Muscle layer of colon (tissue), 2 donors: ENCODE data around the gene RNF11.
"Not testable (repeated sequence)": the region's sequence is repeated elsewhere in the genome, so short reads cannot be mapped to it uniquely, and the experiment has no call there.

ENCODE experiments used
- H3K27ac ChIP-seq: one replicate; pipeline ENCODE4 v1.7.0; 2013; ENCODE audit warnings: low read depth, mild to moderate bottlenecking, low read length, moderate library complexity
- H3K27me3 ChIP-seq, 2 donors: one replicate each; pipeline ENCODE4 v1.7.0; 2013; ENCODE audit warnings: low read length in 2 of 2, mild to moderate bottlenecking in 2 of 2; ENCODE audit not compliant: insufficient read depth in 2 of 2, control insufficient read depth in 1 of 2
- H3K36me3 ChIP-seq: one replicate; pipeline ENCODE4 v1.7.0; 2013; ENCODE audit warnings: mild to moderate bottlenecking, low read length; ENCODE audit not compliant: insufficient read depth
- H3K4me1 ChIP-seq: one replicate; pipeline ENCODE4 v1.7.0; 2013; ENCODE audit warnings: mild to moderate bottlenecking, low read length; ENCODE audit not compliant: insufficient read depth
- H3K4me3 ChIP-seq, 2 donors: one replicate each; pipeline ENCODE4 v1.7.0; 2013; ENCODE audit warnings: low read length in 2 of 2, low read depth in 1 of 2, mild to moderate bottlenecking in 1 of 2, moderate library complexity in 1 of 2
- H3K9ac ChIP-seq: one replicate; pipeline ENCODE4 v1.7.0; 2013; ENCODE audit warnings: low read length
- H3K9me3 ChIP-seq: one replicate; pipeline ENCODE4 v1.7.0; 2013; ENCODE audit warnings: mild to moderate bottlenecking, low read length
- donor health status: abdominal sarcoma.
- donor health status: Adenocarcinoma of cecum.

RNF11 gene

DNA sequence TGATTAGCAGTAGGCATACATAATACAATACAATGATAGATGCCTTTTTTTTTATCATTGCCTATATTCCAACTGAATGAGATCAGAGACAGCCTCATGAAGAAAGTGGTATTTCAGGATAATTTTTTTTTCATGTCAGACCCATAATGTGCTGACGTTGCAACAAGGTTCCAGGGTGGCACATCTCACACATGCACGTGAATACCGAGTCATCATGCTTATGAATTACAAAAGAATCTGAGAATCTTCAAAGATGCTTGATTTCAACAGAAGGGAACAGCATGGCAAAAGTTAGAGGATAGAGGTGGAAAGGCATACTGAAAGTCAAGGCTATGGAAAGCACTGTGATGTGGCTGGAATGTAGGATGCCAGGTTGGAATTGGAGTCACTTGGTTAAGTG, 5.0 kb upstream of the RNF11 start:
- no peak overlapping the region for H3K4me3 ChIP-seq
- H3K27ac ChIP-seq, result no peak overlapping the region
- H3K27me3 ChIP-seq, result no peaks in the 10 kb centered on the region
- H3K36me3 ChIP-seq, result no peaks in the 10 kb centered on the region
- H3K9ac ChIP-seq, result no peak overlapping the region
- peaks cover 10% of the 10 kb centered on the region for H3K4me1 ChIP-seq
- H3K9me3 ChIP-seq, result no peaks in the 10 kb centered on the region

DNA sequence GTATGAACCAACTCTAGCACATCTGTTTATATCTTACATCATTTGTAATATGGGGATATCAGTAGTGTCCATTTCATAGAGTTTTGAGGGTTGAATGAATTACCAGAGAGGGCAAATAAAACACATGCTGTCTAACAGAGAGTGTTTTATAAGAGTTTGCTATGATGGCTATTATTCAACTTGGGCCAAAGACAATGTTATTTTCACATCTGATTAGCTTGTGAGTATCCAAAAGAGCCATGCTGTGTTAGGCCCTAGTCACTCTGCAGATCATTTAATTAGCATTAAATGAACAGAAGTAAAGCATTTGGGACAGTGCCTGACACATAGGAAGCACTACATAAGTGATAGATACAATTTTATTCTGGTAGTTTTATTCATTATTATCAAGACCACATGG, 4.2 kb upstream of the RNF11 start:
- Histone ChIP-seq H3K9me3 (no peaks in the 10 kb centered on the region), H3K27ac (no peak overlapping the region), H3K4me3 (no peak overlapping the region), H3K27me3 (no peaks in the 10 kb centered on the region), H3K36me3 (no peaks in the 10 kb centered on the region), H3K4me1 (peaks cover 10% of the 10 kb centered on the region), H3K9ac (no peak overlapping the region)

DNA sequence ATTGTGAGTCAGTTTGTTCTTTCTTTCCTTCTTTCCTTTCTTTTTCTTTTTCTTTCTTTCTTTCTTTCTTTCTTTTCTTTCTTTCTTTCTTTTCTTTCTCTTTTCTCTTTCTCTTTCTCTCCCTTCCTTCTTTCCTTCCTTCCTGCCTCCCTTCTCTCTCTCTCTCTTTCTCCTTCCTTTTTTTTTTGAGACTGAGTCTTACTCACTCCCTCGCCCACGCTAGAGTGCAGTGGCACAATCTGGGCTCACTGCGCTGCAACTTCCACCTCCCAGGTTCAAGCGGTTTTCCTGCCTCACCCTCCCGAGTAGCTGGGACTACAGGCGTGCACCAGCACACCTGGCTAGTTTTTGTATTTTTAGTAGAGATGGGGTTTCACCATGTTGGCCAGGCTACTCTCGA, 1.8 kb upstream of the RNF11 start:
- peaks cover 22% of the 10 kb centered on the region for H3K4me1 ChIP-seq
- H3K27me3 ChIP-seq, H3K4me3 ChIP-seq, H3K36me3 ChIP-seq, H3K27ac ChIP-seq, H3K9me3 ChIP-seq, H3K9ac ChIP-seq: not testable (repeated sequence)

DNA sequence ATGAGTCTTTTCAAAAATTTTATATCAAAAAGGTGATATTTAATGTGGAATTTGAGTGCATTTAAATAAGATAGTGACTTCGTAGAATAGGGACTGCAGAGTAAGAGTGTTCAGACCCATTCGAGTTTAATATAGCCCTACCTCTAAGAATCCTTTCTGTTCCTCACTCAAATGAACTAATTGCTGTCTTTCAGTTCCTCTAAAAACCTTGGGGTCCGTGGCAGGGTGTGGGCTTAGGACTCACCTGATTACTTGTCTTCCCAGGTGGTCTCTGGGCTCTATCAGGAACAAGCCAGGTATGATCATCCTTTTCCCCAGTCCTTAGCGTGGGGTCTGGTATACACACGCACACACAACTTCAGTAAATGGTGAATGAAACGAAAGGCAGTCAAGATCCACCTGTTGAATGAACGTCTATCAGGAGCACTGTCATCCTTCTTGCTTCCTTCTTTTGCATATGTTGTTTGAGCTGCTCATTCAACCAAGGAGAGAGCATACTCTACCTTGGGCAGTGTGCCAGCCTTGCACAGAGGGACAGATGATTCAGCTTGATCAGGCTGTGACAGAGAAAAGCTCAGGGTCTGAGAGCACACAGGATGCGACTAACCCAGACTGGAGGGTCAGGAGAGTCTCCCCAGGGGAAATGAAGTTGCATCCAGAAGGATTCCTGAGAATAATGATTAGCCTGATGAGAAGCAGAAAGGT, 1.2 kb upstream of the RNF11 start:
- Histone ChIP-seq H3K4me3 (peak overlapping the region in 1 of 2 donors; percentile 96), H3K36me3 (no peaks in the 10 kb centered on the region), H3K27me3 (no peaks in the 10 kb centered on the region), H3K4me1 (peaks cover 28% of the 10 kb centered on the region), H3K9me3 (no peaks in the 10 kb centered on the region), H3K9ac (peak overlapping the region; percentile 93), H3K27ac (peak overlapping the region; percentile 99)

DNA sequence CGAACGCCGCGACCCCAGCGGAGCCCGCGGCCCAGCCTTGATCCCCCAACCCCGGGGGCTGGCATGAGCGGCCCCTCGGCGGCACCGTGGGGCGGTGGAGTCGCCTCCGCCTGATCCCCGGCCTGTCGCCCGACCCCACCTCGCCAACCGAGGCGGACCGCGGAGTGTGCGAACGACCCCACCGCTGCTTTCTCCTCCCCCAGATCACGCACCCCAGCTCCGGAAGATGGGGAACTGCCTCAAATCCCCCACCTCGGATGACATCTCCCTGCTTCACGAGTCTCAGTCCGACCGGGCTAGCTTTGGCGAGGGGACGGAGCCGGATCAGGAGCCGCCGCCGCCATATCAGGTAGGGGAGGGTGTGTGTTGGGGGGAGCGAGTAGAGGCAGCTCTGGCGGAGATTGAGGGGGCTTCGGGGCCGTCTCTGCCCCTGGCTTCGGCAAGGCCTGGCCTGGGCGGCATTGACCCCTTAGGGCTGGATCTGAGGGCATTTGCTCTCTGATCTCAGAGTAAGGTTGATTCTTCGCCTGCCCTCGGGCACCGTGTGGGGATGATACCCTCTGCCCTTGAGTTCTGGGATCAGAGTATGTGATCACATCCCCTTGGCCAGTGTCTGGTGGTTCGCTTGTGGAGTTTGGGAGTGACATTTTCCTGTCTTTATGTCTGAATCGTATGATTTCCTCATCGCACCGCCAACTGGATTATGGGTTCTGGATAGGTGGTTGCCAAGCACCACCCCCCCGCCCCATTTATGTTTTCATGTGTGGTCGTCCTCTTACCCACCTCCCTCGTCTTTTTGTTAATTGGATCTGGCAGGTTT, 668 bp downstream of the RNF11 start:
- Histone ChIP-seq H3K9me3 (no peaks in the 10 kb centered on the region), H3K27me3 (no peaks in the 10 kb centered on the region), H3K27ac (peak overlapping the region; percentile 99), H3K36me3 (no peaks in the 10 kb centered on the region), H3K4me3 (peak overlapping the region; percentile 90 to 96), H3K4me1 (peaks cover 38% of the 10 kb centered on the region), H3K9ac (peak overlapping the region; percentile 93)

DNA sequence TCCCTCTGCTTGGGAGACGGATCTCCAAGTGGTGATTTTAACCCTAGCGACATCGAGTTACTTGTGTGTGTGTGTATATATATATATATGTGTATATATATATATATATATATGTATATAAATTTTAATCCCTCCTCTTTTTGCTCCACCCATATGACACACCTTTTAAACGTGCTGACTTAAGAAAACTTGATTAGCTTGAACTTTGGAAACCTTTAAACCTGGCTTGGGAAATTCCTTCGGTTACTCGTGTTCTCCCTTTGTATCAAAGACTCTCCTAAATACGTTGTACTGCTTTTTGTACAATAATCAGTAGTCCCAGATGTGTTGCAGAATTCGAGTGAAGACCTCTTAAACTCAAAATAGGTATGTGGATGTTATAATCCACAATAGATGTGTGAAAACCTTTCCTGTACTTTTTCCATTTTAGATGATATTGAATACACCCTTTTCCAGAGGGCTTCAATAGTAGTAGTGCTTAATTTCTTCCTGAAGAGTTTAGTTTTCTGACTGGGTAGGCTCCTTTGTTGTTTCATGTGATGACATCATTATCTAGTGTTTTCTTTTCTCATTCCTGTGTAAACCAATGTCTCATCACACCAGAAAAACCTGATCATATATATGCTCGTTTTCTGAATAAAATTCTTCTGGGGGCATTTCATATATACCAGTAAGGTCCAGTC, 1.4 kb downstream of the RNF11 start:
- H3K36me3 ChIP-seq, result no peaks in the 10 kb centered on the region
- no peaks in the 10 kb centered on the region for H3K27me3 ChIP-seq
- peaks cover 38% of the 10 kb centered on the region for H3K4me1 ChIP-seq
- H3K9ac ChIP-seq, result peak overlapping the region; percentile 93
- no peaks in the 10 kb centered on the region for H3K9me3 ChIP-seq
- peak overlapping the region; percentile 99 for H3K27ac ChIP-seq
- peak overlapping the region; percentile 90 to 96 for H3K4me3 ChIP-seq

DNA sequence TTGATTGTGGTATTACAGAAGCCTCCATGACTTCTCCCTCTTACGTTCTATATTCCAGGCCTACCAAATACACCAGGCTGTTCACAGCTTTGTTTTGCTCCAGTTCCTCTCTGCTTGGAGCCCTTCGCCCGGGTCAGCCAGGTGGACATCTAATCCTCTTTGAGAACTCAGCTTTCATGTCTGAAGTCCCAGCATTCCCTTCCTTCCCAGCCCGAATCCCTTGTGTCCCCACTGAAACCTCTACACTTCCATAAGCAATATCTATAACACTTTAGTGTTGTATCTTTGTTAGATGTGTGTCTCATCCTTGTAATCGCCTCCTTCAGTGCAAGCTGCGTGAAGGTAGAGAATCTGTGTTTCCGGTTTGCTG, 1.9 kb downstream of the RNF11 start:
- H3K9me3 ChIP-seq, result no peaks in the 10 kb centered on the region
- peak overlapping the region; percentile 66 for H3K9ac ChIP-seq
- H3K36me3 ChIP-seq, result no peaks in the 10 kb centered on the region
- no peaks in the 10 kb centered on the region for H3K27me3 ChIP-seq
- H3K4me1 ChIP-seq, result peaks cover 38% of the 10 kb centered on the region
- peak overlapping the region; percentile 90 to 96 for H3K4me3 ChIP-seq
- peak overlapping the region; percentile 56 for H3K27ac ChIP-seq

DNA sequence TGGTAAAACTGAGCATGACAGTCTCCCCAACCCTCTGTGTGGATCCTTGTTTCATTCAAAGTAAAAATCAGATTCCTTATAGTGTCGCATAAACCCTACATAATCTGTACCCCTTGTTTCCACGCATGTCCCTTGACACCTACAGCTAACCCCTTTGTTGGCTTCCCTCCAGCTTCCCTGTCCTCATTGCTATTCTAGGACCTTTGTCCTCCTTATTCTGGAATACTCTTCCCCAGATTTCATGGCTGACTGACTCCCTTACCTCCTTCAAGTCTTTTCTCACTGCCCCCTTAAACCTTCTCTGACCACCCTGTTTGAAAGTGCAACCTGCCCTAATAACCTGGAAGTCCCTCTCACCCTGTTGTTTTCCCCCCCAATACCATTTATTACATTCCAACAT, 4.0 kb downstream of the RNF11 start:
- H3K27me3 ChIP-seq, result no peaks in the 10 kb centered on the region
- no peaks in the 10 kb centered on the region for H3K9me3 ChIP-seq
- H3K4me3 ChIP-seq, result no peak overlapping the region
- no peak overlapping the region for H3K9ac ChIP-seq
- H3K36me3 ChIP-seq, result no peaks in the 10 kb centered on the region
- H3K4me1 ChIP-seq, result peaks cover 34% of the 10 kb centered on the region
- no peak overlapping the region for H3K27ac ChIP-seq

DNA sequence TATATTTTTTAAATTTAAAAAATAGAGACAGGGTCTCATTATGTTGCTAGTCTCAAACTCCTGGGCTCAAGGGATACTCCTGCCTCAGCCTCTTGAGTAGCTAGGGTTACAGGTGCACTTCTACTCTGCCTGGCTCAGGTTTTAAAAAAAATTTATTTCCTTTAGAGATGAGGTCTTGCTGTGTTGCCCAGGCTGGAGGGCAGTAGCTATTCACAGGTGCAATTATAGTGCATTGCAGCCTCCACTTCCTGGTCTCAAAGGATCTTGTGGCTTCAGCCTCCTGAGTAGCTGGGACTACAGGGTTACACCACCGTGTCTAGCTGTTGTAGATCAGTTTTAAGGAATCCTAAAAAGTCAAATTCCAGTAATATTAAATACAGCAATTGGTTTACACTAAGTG, 5.0 kb downstream of the RNF11 start:
- H3K4me1 ChIP-seq, result peaks cover 28% of the 10 kb centered on the region
- H3K36me3 ChIP-seq, result no peaks in the 10 kb centered on the region
- H3K4me3 ChIP-seq, result no peak overlapping the region
- no peaks in the 10 kb centered on the region for H3K27me3 ChIP-seq
- H3K27ac ChIP-seq, result no peak overlapping the region
- H3K9ac ChIP-seq, result no peak overlapping the region
- H3K9me3 ChIP-seq, result no peaks in the 10 kb centered on the region

DNA sequence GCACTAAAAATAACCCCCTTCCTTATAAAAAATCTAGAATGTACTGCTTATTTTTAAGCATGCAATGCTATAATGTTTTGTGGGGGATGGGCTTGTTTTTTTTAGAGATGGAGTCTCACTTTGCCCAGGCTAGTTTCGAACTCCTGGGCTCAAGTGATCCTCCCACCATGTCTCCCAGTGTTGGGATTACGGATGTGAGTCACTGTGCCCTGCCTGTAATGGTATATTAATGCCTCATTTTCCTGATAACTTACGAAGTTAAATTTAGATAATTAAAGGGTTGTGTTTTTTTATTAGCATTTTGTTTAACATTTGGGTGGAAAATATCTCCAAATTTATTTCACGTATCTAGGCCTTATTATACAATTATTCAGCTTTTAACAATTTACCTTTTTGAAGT, 6.5 kb downstream of the RNF11 start:
- Histone ChIP-seq H3K27ac (no peak overlapping the region), H3K9ac (no peak overlapping the region), H3K27me3 (no peaks in the 10 kb centered on the region), H3K36me3 (no peaks in the 10 kb centered on the region), H3K4me3 (no peak overlapping the region), H3K4me1 (peaks cover 33% of the 10 kb centered on the region), H3K9me3 (no peaks in the 10 kb centered on the region)

DNA sequence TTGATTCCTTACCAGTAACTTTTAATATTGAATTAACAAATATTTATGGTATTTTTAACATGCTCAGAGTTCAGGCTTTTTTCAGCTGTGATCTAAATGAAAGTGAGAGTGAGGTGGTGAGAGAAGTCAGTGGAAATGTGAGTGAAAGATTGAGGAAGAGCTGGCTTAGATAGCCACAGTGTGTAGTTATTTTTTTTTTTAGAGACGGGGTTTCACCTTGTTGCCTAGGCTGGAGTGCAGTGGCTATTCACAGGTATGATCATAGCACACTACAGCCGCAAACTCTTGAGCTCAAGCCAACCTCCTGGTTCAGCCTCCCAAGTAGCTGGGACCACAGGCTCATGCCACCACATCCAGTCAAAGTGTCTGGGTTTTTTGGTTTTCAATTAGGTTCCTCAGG, 10.9 kb downstream of the RNF11 start:
- Histone ChIP-seq H3K9ac (no peak overlapping the region), H3K36me3 (no peaks in the 10 kb centered on the region), H3K27ac (no peak overlapping the region), H3K4me1 (peaks cover 5% of the 10 kb centered on the region), H3K27me3 (no peaks in the 10 kb centered on the region), H3K4me3 (no peak overlapping the region), H3K9me3 (no peaks in the 10 kb centered on the region)
